ENCODE data around the gene COX8A. TPM values are rescaled to one million over a fixed set of nuclear protein-coding genes. Genes with fewer than 3 reads are reported as not detected.

COX8A gene
- total and polyA plus RNA-seq, 2 of the 13 experiments (the other 11 are each of a cell fraction or from before 2014, with no cell fraction given): 202 to 406 TPM

GRCh38 chr11:63974259-63975143 lies at the start of gene COX8A (continued):
- TF ChIP-seq ETV5 (CRISPR knock-in tag; IDR thresholded peaks at IDR 0.05; ENCODE audit: borderline replicate concordance): peak; percentile 91
- peak; percentile 86 for TF ChIP-seq POLR2AphosphoS5 (IDR thresholded peaks at IDR 0.05; ENCODE audit: low read depth, low read length)
- peak; percentile 86 for TF ChIP-seq POGZ (CRISPR knock-in tag; IDR thresholded peaks at IDR 0.05)
- peak; percentile 75 for TF ChIP-seq ZBTB7A (CRISPR knock-in tag; IDR thresholded peaks at IDR 0.05)
- peak; percentile 61; the same call in 1 of the 2 replicates for TF ChIP-seq ZNF567 (CRISPR knock-in tag; IDR thresholded peaks at IDR 0.05; ENCODE audit: borderline replicate concordance)
- peak; percentile 72 for TF ChIP-seq DR1 (CRISPR knock-in tag; IDR thresholded peaks at IDR 0.05)
- TF ChIP-seq DNMT3B (CRISPR knock-in tag; conservative IDR thresholded peaks at IDR 0.05): no peak
- peak; percentile 82 for TF ChIP-seq SIN3A (IDR thresholded peaks at IDR 0.05; ENCODE audit: borderline replicate concordance, low read depth, low read length)
- TF ChIP-seq ZNF275 (CRISPR knock-in tag; IDR thresholded peaks at IDR 0.05; ENCODE audit: borderline replicate concordance): peak; percentile 56; the same call in 1 of the 2 replicates
- 0 out of 2 replicates have a peak, but pooled peaks have one; percentile 47 for TF ChIP-seq RFXANK (CRISPR knock-in tag; IDR thresholded peaks at IDR 0.05)
- TF ChIP-seq MYPOP (CRISPR knock-in tag; IDR thresholded peaks at IDR 0.05): peak; percentile 65; the same call in 1 of the 2 replicates
- peak; percentile 67; the same call in 1 of the 2 replicates for TF ChIP-seq E2F2 (CRISPR knock-in tag; IDR thresholded peaks at IDR 0.05; ENCODE audit: borderline replicate concordance)
- TF ChIP-seq ZFP91 (CRISPR knock-in tag; IDR thresholded peaks at IDR 0.05; ENCODE audit: borderline replicate concordance): peak; percentile 92
- peak; percentile 78; the same call in 1 of the 2 replicates for TF ChIP-seq ZC3H13 (CRISPR knock-in tag; IDR thresholded peaks at IDR 0.05)
- peak; percentile 35; the same call in 1 of the 2 replicates for TF ChIP-seq ZFP37 (CRISPR knock-in tag; IDR thresholded peaks at IDR 0.05; ENCODE audit: borderline replicate concordance)
- 0 out of 2 replicates have a peak, but pooled peaks have one; percentile 44 for TF ChIP-seq ZNF589 (CRISPR knock-in tag; conservative IDR thresholded peaks at IDR 0.05)
- peak; percentile 39; the same call in 1 of the 2 replicates for TF ChIP-seq PATZ1 (CRISPR knock-in tag; IDR thresholded peaks at IDR 0.05)
- peak; percentile 25; the same call in 1 of the 2 replicates for TF ChIP-seq MEIS2 (CRISPR knock-in tag; IDR thresholded peaks at IDR 0.05)
- TF ChIP-seq MIER3 (CRISPR knock-in tag; IDR thresholded peaks at IDR 0.05; ENCODE audit: borderline replicate concordance): peak; percentile 48; the same call in 1 of the 2 replicates
- TF ChIP-seq ZNF224 (CRISPR knock-in tag; IDR thresholded peaks at IDR 0.05): no peak; the same call in 1 of the 2 replicates
- TF ChIP-seq NFKB2 (CRISPR knock-in tag; IDR thresholded peaks at IDR 0.05; ENCODE audit: borderline replicate concordance): peak; percentile 81; the same call in 1 of the 2 replicates

Data from HepG2 (cell line).